G401 (cell line): ENCODE results near the gene NADK2. TPM values are rescaled to one million over a fixed set of nuclear protein-coding genes. Genes with fewer than 3 reads are reported as not detected.

Experiments
- DNase-seq: peaks from one replicate; pipeline ENCODE4 v3.0.0-alpha.2; 2015; ENCODE audit warnings: low spot score
- in situ Hi-C: cut with HindIII; loops from 2 replicates; pipeline ENCODE4 v1.10.0; 2016; ENCODE audit warnings: low sequenced_read_pairs, mixed read lengths
- total RNA-seq: library from RNA; depleted of rRNA; stranded (reverse); fragments of >200 nt; shearing (Covaris generic); gene quantifications from 2 replicates; pipeline ENCODE4 v1.2.3, GENCODE V29; 2014; rRNA removed

The NADK2 gene
- total RNA-seq, 1 experiment from 2014 or later, result 37.4 TPM

DNA sequence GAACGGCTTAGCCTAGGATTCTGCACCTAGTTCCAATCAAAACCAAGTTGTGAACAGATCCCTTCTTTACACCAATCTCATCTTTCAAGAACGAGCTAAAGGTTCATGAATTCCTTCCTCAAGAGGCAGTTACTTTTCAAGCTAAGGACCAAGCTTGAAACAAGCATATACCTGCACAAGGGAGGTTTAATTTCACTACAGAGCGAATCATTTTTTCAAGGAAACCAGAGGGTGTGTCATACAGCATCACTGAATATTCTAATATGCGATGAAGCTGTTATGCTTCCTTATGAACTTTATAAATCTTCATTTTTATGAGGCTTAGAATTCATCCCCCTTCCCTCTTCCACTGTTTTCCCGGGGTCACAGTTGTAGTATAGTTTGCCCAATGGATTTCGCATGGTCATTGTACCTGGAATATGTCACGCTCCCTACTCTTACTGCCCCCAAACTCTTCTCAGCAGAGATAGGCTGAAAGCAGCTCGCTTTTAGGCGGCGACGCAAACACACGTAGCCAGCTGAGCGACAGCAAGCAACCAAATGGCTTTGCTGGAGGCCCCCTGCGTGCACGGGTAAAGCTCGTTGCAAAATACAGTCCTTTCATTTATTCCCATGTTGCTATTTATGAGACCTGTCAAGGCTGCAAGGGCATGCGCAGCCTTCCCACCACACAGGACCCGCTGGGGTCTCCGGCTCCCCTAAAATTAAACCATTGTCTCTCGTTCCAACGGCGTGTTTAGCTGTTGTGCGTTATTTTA is 90.9 kb downstream of the NADK2 start:
- in situ Hi-C loops, result no loop called here
- peak; percentile 61 for DNase-seq

DNA sequence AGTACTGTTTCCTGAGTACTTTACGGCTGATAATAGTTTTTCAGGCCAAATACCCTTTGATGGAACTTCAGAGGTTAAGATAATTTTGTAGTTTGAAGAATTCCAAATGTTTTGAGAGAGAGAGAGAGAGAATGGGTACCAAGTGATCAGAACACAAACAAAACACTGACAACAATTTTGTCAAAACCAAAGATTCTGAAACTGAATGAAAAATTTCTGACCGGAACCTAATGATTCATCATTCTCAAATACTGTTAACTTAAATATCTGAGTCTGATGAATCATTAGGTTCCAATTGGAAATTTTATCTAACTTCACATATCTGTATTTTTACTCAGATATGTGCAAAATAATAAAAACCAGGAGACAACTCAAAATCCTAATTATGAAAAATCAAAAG is 94.0 kb downstream of the NADK2 start:
- DNase-seq, result no peak
- in situ Hi-C loops, result no loop called here

DNA sequence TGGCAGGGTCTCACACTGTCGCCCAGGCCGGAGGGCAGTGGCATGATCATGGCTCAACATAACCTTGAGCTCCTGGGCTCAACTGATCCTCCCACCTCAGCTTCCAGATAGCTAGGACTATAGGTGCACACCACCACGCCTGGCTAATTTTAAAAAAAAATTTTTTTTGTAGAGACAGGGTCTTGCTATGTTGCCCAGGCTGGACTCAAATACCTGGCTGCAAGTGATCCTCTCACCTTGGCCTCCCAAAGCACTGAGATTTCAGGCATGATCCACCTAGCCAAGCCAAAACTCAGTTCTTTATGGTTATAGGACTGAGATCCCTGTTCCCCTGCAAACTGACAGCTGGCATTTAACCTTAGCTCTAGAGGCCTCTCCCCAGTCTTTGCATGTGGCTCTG is 95.3 kb downstream of the NADK2 start:
- in situ Hi-C loops, result no loop called here
- no peak for DNase-seq

DNA sequence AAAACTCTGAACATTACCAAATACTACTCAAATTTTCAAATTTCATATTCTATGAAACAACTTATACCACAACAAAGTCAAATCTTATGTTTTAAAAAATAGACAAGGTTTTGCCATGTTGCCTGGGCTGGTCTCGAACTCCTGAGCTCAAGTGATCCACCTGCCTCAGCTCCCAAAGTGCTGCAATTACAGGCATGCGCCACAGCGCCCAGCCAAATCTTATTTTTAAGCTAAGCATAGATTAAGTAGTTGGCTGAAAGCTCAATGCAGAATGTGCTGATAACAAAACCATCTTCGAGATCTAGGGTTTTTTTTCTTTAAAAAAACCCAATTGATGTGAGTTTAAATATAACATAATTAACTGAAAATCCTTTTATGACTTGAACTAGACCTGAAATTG is 96.4 kb downstream of the NADK2 start:
- no peak for DNase-seq
- in situ Hi-C loops, result no loop called here

Other genes starting within 250 kb of the NADK2 start
- not detected in 2 replicates for gene UGT3A2, start 175.0 kb downstream of the NADK2 start, total RNA-seq
- 2.8 and 14.2 TPM in 2 replicates for gene LMBRD2, start 90.0 kb downstream of the NADK2 start, total RNA-seq
- 35.6 and 68.8 TPM in 2 replicates for gene SKP2, start 89.8 kb downstream of the NADK2 start, total RNA-seq
- not detected in 2 replicates for gene RANBP3L, start 60.0 kb upstream of the NADK2 start, total RNA-seq